K562 (cell line): ENCODE results near the gene GATA2. TPM values are rescaled to one million over a fixed set of nuclear protein-coding genes. Genes with fewer than 3 reads are reported as not detected.

ENCODE experiments used
- CEBPB ChIP-seq: fragments of 450-650 bp; IDR thresholded peaks from 2 replicates; pipeline ENCODE4 v1.6.1; 2016; ENCODE audit warnings: missing genetic modification characterization, missing compliant biosample characterization
- COPS2 ChIP-seq: fragments of 450-650 bp; conservative IDR thresholded peaks from 2 replicates; pipeline ENCODE4 v1.6.1; 2016; ENCODE audit warnings: mild to moderate bottlenecking, moderate library complexity
- E2F6 ChIP-seq, 2 experiments: IDR thresholded peaks; 2 replicates each; pipeline ENCODE4 v1.6.1; 2011; ENCODE audit warnings: borderline replicate concordance in 1 of 2, control low read depth in 1 of 2, low read depth in 1 of 2, low read length in 1 of 2, mild to moderate bottlenecking in 1 of 2, mixed read lengths in 1 of 2, moderate library complexity in 1 of 2; ENCODE audit not compliant: insufficient read depth in 1 of 2, insufficient read length in 1 of 2, poor library complexity in 1 of 2, severe bottlenecking in 1 of 2; ENCODE audit errors: extremely low read depth in 1 of 2
- ELF2 ChIP-seq: fragments of 250-450 bp; sonication (Bioruptor Pico); IDR thresholded peaks from 2 replicates; pipeline ENCODE4 v1.5.0; 2021; ENCODE audit warnings: mild to moderate bottlenecking
- EP400 ChIP-seq: fragments of 450-650 bp; IDR thresholded peaks from 2 replicates; pipeline ENCODE4 v1.6.1; 2017; ENCODE audit warnings: antibody characterized with exemption, mild to moderate bottlenecking, moderate library complexity
- ERF ChIP-seq: fragments of 450-650 bp; formaldehyde crosslinking; IDR thresholded peaks from 2 replicates; pipeline ENCODE4 v1.4.0; 2020; ENCODE audit warnings: mild to moderate bottlenecking, mixed read lengths
- FOXA1 ChIP-seq: fragments of 450-650 bp; IDR thresholded peaks from 2 replicates; pipeline ENCODE4 v1.6.1; 2016; ENCODE audit warnings: mild to moderate bottlenecking, borderline replicate concordance
- FOXM1 ChIP-seq, 2 experiments: fragments of 450-650 bp in 1 of 2; sonication (generic) in 1 of 2; formaldehyde crosslinking in 1 of 2; IDR thresholded peaks; 2 replicates each; pipeline versions ENCODE4 v1.6.1 to v1.9.0; 2017 to 2022; ENCODE audit warnings: low read depth in 2 of 2, mild to moderate bottlenecking in 2 of 2, missing genetic modification reagents in 1 of 2, moderate library complexity in 1 of 2
- FOXP1 ChIP-seq: sonication (generic); formaldehyde crosslinking; IDR thresholded peaks from 2 replicates; pipeline ENCODE4 v1.8.0; 2022; ENCODE audit warnings: mild to moderate bottlenecking, missing genetic modification reagents
- GATAD2B ChIP-seq: fragments of 450-650 bp; IDR thresholded peaks from 2 replicates; pipeline ENCODE4 v1.6.1; 2017; ENCODE audit warnings: mild to moderate bottlenecking, borderline replicate concordance
- MBD2 ChIP-seq: sonication (generic); IDR thresholded peaks from 2 replicates; pipeline ENCODE4 v1.6.1; 2016; ENCODE audit warnings: low read depth, borderline replicate concordance
- MECOM ChIP-seq: fragments of 250-450 bp; sonication (Bioruptor Pico); IDR thresholded peaks from 2 replicates; pipeline ENCODE4 v1.8.0; 2022; ENCODE audit warnings: inconsistent platforms
- MLX ChIP-seq, 2 experiments: fragments of 450-650 bp in 1 of 2; sonication (generic) in 1 of 2; formaldehyde crosslinking; conservative IDR thresholded peaks; 2 replicates each; pipeline versions ENCODE4 v1.4.0 to v1.8.1; 2020 to 2022; ENCODE audit warnings: mild to moderate bottlenecking in 1 of 2, missing genetic modification reagents in 1 of 2
- PML ChIP-seq: IDR thresholded peaks from 2 replicates; pipeline ENCODE4 v1.6.1; 2012; ENCODE audit warnings: low read length, inconsistent platforms
- PREB ChIP-seq: sonication (generic); formaldehyde crosslinking; IDR thresholded peaks from 2 replicates; pipeline ENCODE4 v1.8.1; 2023; ENCODE audit warnings: mild to moderate bottlenecking, missing genetic modification reagents
- SIN3A ChIP-seq, 2 experiments: fragments of 150-350 bp in 1 of 2; IDR thresholded peaks; 2 replicates each; pipeline ENCODE4 v1.6.1; 2011 to 2016; ENCODE audit warnings: borderline replicate concordance in 2 of 2, low read depth in 2 of 2, low read length in 2 of 2, mild to moderate bottlenecking in 2 of 2, moderate library complexity in 2 of 2; ENCODE audit not compliant: control insufficient read depth in 1 of 2
- SNIP1 ChIP-seq: fragments of 450-650 bp; IDR thresholded peaks from 2 replicates; pipeline ENCODE4 v1.7.1; 2017; ENCODE audit warnings: low read depth, mild to moderate bottlenecking
- SRSF3 ChIP-seq: fragments of 200-400 bp; formaldehyde crosslinking; IDR thresholded peaks from 2 replicates; pipeline ENCODE4 v1.6.1; 2016; ENCODE audit warnings: mild to moderate bottlenecking, low read length, moderate library complexity; ENCODE audit not compliant: insufficient read depth
- TARDBP ChIP-seq: fragments of 450-650 bp; IDR thresholded peaks from 2 replicates; pipeline ENCODE4 v1.6.1; 2016
- TCF3 ChIP-seq: sonication (generic); formaldehyde crosslinking; IDR thresholded peaks from 2 replicates; pipeline ENCODE4 v1.4.0; 2020; ENCODE audit warnings: mild to moderate bottlenecking, missing genetic modification reagents
- ZNF274 ChIP-seq: IDR thresholded peaks from 2 replicates; pipeline ENCODE4 v1.6.1; 2011; ENCODE audit warnings: low read depth, mild to moderate bottlenecking, low read length, moderate library complexity, borderline replicate concordance
- ZNF583 ChIP-seq: fragments of 250-450 bp; sonication (Bioruptor Pico); IDR thresholded peaks from 2 replicates; pipeline ENCODE4 v1.4.0; 2020
- ZSCAN32 ChIP-seq: fragments of 450-650 bp; formaldehyde crosslinking; IDR thresholded peaks from 2 replicates; pipeline ENCODE4 v1.4.0; 2020; ENCODE audit warnings: mild to moderate bottlenecking, moderate library complexity
- polyA plus RNA-seq, 8 experiments: library from polyadenylated mRNA; depleted of rRNA in 4 of 8; stranded (reverse) in 5 of 8; unstranded in 3 of 8; fragments of >200 nt; fragmentation: Nextera tagmentation in 2 of 8; fragmentation: Illumina TruSeq in 1 of 8; extraction: Ambion mirVana in 2 of 8; extraction: Trizol in 1 of 8; gene quantifications; 2 replicates each; pipeline versions ENCODE4 v1.2.1 to v1.2.3, GENCODE V29; 2011 to 2014; ENCODE audit warnings: inconsistent platforms in 1 of 8, missing spikeins in 1 of 8
- total RNA-seq, 7 experiments: library from RNA; depleted of rRNA in 6 of 7; stranded (reverse); fragments of >200 nt in 6 of 7; fragmentation: Illumina TruSeq in 2 of 7; extraction: Trizol in 2 of 7; gene quantifications; 2 replicates each; pipeline versions ENCODE4 v1.2.1 to v1.2.3, GENCODE V29; 2011 to 2021; ENCODE audit warnings: low replicate concordance in 1 of 7
- TF ChIP-seq, protein P1 (sequence below): fragments of 250-450 bp; sonication (Bioruptor Pico); IDR thresholded peaks from 2 replicates; pipeline ENCODE4 v1.8.0; 2022; ENCODE audit warnings: inconsistent platforms

GATA2 gene
- total and polyA plus RNA-seq, 9 of the 15 experiments (the other 6 are each of a cell fraction or from before 2014, with no cell fraction given): 8.5 to 218 (median 50.8) TPM

GRCh38 chr3:128492671-128493569 lies at the start of gene GATA2 (continued):
- TF ChIP-seq FOXM1 (IDR thresholded peaks at IDR 0.05; ENCODE audit: low read depth) (no peak), FOXM1 (CRISPR knock-in tag; IDR thresholded peaks at IDR 0.05; ENCODE audit: low read depth) (no peak), E2F6 (IDR thresholded peaks at IDR 0.05; ENCODE audit: borderline replicate concordance in 1 of 2, extremely low read depth in 1 of 2, insufficient read depth in 1 of 2, insufficient read length in 1 of 2, low read depth in 1 of 2, low read length in 1 of 2, poor library complexity in 1 of 2, severe bottlenecking in 1 of 2) (peak in 1 of 2 experiments; percentile 42), FOXP1 (no peak), FOXA1 (no peak), SIN3A (IDR thresholded peaks at IDR 0.05; ENCODE audit: borderline replicate concordance in 2 of 2, control insufficient read depth in 1 of 2, low read depth in 2 of 2, low read length in 2 of 2) (peak; percentile 8 to 52; a peak in 1 of 4 replicates), ELF2 (CRISPR knock-in tag) (no peak), PML (0 out of 2 replicates have a peak, but pooled peaks have one; percentile 28), ZNF274 (no peak), SNIP1 (no peak), TCF3 (no peak), GATAD2B (no peak), EP400 (no peak), ZSCAN32 (no peak), PREB (CRISPR knock-in tag) (no peak), MBD2 (peak; percentile 25; the same call in 1 of the 2 replicates), ZNF583 (CRISPR knock-in tag) (no peak), COPS2 (no peak), MECOM (CRISPR knock-in tag) (no peak), SRSF3 (no peak), MLX (CRISPR knock-in tag; conservative IDR thresholded peaks at IDR 0.05) (no peak), TARDBP (no peak), ERF (CRISPR knock-in tag) (0 out of 2 replicates have a peak, but pooled peaks have one; percentile 22), CEBPB (tag) (0 out of 2 replicates have a peak, but pooled peaks have one; percentile 7)
- TF ChIP-seq, protein P1, sequence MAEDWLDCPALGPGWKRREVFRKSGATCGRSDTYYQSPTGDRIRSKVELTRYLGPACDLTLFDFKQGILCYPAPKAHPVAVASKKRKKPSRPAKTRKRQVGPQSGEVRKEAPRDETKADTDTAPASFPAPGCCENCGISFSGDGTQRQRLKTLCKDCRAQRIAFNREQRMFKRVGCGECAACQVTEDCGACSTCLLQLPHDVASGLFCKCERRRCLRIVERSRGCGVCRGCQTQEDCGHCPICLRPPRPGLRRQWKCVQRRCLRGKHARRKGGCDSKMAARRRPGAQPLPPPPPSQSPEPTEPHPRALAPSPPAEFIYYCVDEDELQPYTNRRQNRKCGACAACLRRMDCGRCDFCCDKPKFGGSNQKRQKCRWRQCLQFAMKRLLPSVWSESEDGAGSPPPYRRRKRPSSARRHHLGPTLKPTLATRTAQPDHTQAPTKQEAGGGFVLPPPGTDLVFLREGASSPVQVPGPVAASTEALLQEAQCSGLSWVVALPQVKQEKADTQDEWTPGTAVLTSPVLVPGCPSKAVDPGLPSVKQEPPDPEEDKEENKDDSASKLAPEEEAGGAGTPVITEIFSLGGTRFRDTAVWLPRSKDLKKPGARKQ (CRISPR knock-in tag): no peak
